HepG2 (cell line): Measurements from ENCODE around the gene OVOL3. TPM values are rescaled to one million over a fixed set of nuclear protein-coding genes. Genes with fewer than 3 reads are reported as not detected.

ENCODE experiments used
- EEA1 ChIP-seq: sonication (generic); formaldehyde crosslinking; IDR thresholded peaks from 2 replicates; pipeline ENCODE4 v1.5.1; 2020; ENCODE audit warnings: mild to moderate bottlenecking, missing genetic modification reagents, borderline replicate concordance
- JUN ChIP-seq: sonication (generic); formaldehyde crosslinking; IDR thresholded peaks from 2 replicates; pipeline ENCODE4 v1.4.0; 2020; ENCODE audit warnings: mild to moderate bottlenecking, missing genetic modification reagents
- MIXL1 ChIP-seq: IDR thresholded peaks from 2 replicates; pipeline ENCODE4 v1.6.1; 2016
- NFE2 ChIP-seq: sonication (generic); formaldehyde crosslinking; IDR thresholded peaks from 2 replicates; pipeline ENCODE4 v1.4.0; 2020; ENCODE audit warnings: missing genetic modification reagents
- PHF5A ChIP-seq: IDR thresholded peaks from one replicate; pipeline ENCODE4 v1.6.1; 2018; ENCODE audit warnings: low read depth, missing genetic modification reagents; ENCODE audit not compliant: unreplicated experiment
- POLR2A ChIP-seq, 2 experiments: IDR thresholded peaks; 2 replicates each; pipeline ENCODE4 v1.6.1; 2011; ENCODE audit warnings: low read depth in 2 of 2, low read length in 2 of 2, mild to moderate bottlenecking in 1 of 2, moderate library complexity in 1 of 2; ENCODE audit not compliant: insufficient read depth in 1 of 2
- SRY ChIP-seq: sonication (generic); formaldehyde crosslinking; IDR thresholded peaks from 2 replicates; pipeline ENCODE4 v1.8.0; 2022; ENCODE audit warnings: mild to moderate bottlenecking, missing genetic modification reagents
- TBX3 ChIP-seq: fragments of 450-650 bp; IDR thresholded peaks from 2 replicates; pipeline ENCODE4 v1.6.1; 2017; ENCODE audit warnings: antibody characterized with exemption, mild to moderate bottlenecking, inconsistent platforms, borderline replicate concordance
- TCF7 ChIP-seq: sonication (generic); IDR thresholded peaks from 2 replicates; pipeline ENCODE4 v1.6.1; 2016; ENCODE audit warnings: antibody characterized with exemption, low read depth
- THAP11 ChIP-seq: IDR thresholded peaks from 2 replicates; pipeline ENCODE4 v1.6.1; 2016; ENCODE audit warnings: missing biosample characterization, missing genetic modification reagents
- ZBTB21 ChIP-seq: sonication (generic); formaldehyde crosslinking; IDR thresholded peaks from 2 replicates; pipeline ENCODE4 v1.4.0; 2020; ENCODE audit warnings: missing genetic modification reagents
- ZNF292 ChIP-seq: sonication (generic); formaldehyde crosslinking; IDR thresholded peaks from 2 replicates; pipeline ENCODE4 v1.8.1; 2022; ENCODE audit warnings: mild to moderate bottlenecking, low read depth, missing genetic modification reagents, borderline replicate concordance
- ZNF501 ChIP-seq: sonication (generic); formaldehyde crosslinking; IDR thresholded peaks from 2 replicates; pipeline ENCODE4 v1.5.1; 2020; ENCODE audit warnings: mild to moderate bottlenecking, moderate library complexity, missing genetic modification reagents
- ZNF563 ChIP-seq: sonication (generic); formaldehyde crosslinking; IDR thresholded peaks from 2 replicates; pipeline ENCODE4 v1.8.0; 2022; ENCODE audit warnings: mild to moderate bottlenecking, moderate library complexity, missing genetic modification reagents
- polyA plus RNA-seq, 8 experiments: library from polyadenylated mRNA; depleted of rRNA in 3 of 8; stranded (reverse) in 7 of 8; unstranded in 1 of 8; fragments of >200 nt; fragmentation: Illumina TruSeq in 4 of 8; extraction: Trizol in 4 of 8; gene quantifications; 2 replicates each; pipeline versions ENCODE4 v1.2.1 to v1.2.3, GENCODE V29; 2011 to 2016; ENCODE audit warnings: low read depth in 4 of 8, missing spikeins in 1 of 8, mixed read lengths in 1 of 8; ENCODE audit not compliant: insufficient read depth in 1 of 8
- total RNA-seq, 5 experiments: library from RNA; depleted of rRNA; stranded (reverse); fragments of >200 nt; fragmentation: Illumina TruSeq; extraction: Trizol; gene quantifications; 2 replicates each; pipeline ENCODE4 v1.2.3, GENCODE V29; 2016; ENCODE audit warnings: low read depth in 1 of 5
- TF ChIP-seq, protein P1 (sequence below): sonication (generic); formaldehyde crosslinking; IDR thresholded peaks from 2 replicates; pipeline ENCODE4 v1.8.1; 2023; ENCODE audit warnings: mild to moderate bottlenecking, moderate library complexity, missing genetic modification reagents
- TF ChIP-seq, protein P2 (sequence below): IDR thresholded peaks from 2 replicates; pipeline ENCODE4 v1.6.1; 2016; ENCODE audit warnings: low read depth
- TF ChIP-seq, protein P3 (sequence below): sonication (generic); formaldehyde crosslinking; IDR thresholded peaks from 2 replicates; pipeline ENCODE4 v1.5.0; 2020; ENCODE audit warnings: missing genetic modification reagents, mild to moderate bottlenecking, borderline replicate concordance
- TF ChIP-seq, protein P4 (sequence below): sonication (generic); formaldehyde crosslinking; IDR thresholded peaks from 2 replicates; pipeline ENCODE4 v1.8.0; 2022; ENCODE audit warnings: missing genetic modification reagents, mild to moderate bottlenecking, borderline replicate concordance
- TF ChIP-seq, protein P5 (sequence below): IDR thresholded peaks from 2 replicates; pipeline ENCODE4 v1.6.1; 2012; ENCODE audit warnings: low read depth, low read length, improper control_type of control experiment
- TF ChIP-seq, protein P6 (sequence below): IDR thresholded peaks from 2 replicates; pipeline ENCODE4 v1.6.1; 2012; ENCODE audit warnings: low read length, improper control_type of control experiment

OVOL3 gene
- total and polyA plus RNA-seq, 2 of the 13 experiments (the other 11 are each of a cell fraction or from before 2014, with no cell fraction given): not detected

DNA sequence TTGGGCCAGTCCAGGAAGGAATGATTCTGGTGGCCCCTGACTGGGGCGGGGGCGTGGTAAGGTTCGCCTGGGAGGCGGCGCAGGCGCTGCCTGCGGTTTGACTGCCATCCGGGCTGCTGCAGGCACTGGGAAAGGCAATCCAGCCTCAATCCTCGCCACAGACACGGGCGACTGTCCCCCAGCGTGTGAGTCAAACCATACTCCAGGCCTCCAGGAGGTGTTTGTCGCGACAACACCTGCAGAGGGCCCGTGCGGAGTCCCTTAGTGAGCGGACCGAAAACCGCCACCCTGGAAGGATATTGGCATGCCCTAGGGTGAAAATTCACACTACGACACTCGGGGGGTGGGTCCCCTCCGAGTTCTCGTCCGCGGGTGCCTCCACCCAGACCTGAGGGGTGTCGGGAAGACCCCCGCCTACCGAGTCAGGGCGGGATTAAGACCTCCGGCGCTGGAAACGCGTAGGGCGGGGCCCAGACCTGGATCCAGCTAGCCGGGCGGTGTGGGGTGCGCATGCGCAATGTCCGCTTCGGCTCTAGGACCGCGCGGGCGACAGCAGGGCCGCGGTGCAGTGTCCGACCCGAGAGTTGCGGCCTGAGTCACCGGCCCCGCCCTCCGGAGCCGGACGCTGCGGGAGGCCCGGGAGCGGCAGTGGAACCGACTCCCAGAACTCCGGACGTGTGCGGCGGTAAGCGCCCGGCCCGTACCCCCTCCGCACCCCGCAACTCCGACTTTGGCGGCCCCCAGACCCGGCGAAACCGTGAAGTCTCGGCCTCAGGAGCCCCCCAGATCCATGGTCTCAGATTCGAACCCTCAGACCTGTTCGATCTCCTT lies 28.7 kb downstream of the OVOL3 start, which contains the start of gene CAPNS1 (continued):
- TF ChIP-seq THAP11 (peak; percentile 87), ZNF292 (CRISPR knock-in tag) (no peak; the same call in 1 of the 2 replicates), TCF7 (no peak), MIXL1 (CRISPR knock-in tag) (peak; percentile 72; the same call in 1 of the 2 replicates), EEA1 (CRISPR knock-in tag) (no peak), ZNF563 (CRISPR knock-in tag) (peak; percentile 65; the same call in 1 of the 2 replicates), ZNF501 (peak; percentile 43; the same call in 1 of the 2 replicates), POLR2A (IDR thresholded peaks at IDR 0.05; ENCODE audit: insufficient read depth in 1 of 2, low read depth in 2 of 2, low read length in 2 of 2) (peak; percentile 60 to 86; a peak in 3 of 4 replicates), ZBTB21 (CRISPR knock-in tag) (no peak), PHF5A (CRISPR knock-in tag) (peak; percentile 71), SRY (CRISPR knock-in tag) (no peak), TBX3 (peak; percentile 54; the same call in 1 of the 2 replicates), JUN (CRISPR knock-in tag) (no peak), NFE2 (CRISPR knock-in tag) (no peak)
- TF ChIP-seq, protein P1, sequence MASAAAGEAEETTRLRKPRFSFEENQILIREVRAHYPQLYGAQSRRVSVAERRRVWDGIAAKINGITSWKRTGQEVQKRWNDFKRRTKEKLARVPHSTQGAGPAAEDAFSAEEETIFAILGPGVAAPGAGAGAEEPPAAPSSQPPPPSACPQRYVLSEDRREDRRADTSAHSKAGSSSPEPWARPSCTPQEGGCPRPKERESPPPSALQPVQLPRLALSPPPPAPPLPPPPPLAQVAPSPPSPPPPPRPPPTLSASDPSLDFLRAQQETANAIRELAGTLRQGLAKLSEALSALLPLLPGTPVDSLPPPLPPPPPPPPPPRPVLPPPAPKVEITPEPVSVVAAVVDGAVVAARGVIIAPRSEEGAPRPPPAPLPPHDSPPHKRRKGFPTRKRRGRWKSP (CRISPR knock-in tag): peak; percentile 66; the same call in 1 of the 2 replicates
- TF ChIP-seq, protein P2, sequence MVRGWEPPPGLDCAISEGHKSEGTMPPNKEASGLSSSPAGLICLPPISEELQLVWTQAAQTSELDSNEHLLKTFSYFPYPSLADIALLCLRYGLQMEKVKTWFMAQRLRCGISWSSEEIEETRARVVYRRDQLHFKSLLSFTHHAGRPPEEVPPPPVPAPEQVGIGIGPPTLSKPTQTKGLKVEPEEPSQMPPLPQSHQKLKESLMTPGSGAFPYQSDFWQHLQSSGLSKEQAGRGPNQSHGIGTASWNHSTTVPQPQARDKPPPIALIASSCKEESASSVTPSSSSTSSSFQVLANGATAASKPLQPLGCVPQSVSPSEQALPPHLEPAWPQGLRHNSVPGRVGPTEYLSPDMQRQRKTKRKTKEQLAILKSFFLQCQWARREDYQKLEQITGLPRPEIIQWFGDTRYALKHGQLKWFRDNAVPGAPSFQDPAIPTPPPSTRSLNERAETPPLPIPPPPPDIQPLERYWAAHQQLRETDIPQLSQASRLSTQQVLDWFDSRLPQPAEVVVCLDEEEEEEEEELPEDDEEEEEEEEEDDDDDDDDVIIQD (CRISPR knock-in tag): 0 out of 2 replicates have a peak, but pooled peaks have one; percentile 40
- TF ChIP-seq, protein P3, sequence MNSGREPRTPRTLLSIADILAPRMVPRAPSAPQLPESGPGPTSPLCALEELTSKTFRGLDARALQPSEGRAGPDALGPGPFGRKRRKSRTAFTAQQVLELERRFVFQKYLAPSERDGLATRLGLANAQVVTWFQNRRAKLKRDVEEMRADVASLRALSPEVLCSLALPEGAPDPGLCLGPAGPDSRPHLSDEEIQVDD (CRISPR knock-in tag): no peak; the same call in 1 of the 2 replicates
- TF ChIP-seq, protein P4, sequence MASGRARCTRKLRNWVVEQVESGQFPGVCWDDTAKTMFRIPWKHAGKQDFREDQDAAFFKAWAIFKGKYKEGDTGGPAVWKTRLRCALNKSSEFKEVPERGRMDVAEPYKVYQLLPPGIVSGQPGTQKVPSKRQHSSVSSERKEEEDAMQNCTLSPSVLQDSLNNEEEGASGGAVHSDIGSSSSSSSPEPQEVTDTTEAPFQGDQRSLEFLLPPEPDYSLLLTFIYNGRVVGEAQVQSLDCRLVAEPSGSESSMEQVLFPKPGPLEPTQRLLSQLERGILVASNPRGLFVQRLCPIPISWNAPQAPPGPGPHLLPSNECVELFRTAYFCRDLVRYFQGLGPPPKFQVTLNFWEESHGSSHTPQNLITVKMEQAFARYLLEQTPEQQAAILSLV (CRISPR knock-in tag): peak; percentile 93; the same call in 1 of the 2 replicates
- TF ChIP-seq, protein P5, sequence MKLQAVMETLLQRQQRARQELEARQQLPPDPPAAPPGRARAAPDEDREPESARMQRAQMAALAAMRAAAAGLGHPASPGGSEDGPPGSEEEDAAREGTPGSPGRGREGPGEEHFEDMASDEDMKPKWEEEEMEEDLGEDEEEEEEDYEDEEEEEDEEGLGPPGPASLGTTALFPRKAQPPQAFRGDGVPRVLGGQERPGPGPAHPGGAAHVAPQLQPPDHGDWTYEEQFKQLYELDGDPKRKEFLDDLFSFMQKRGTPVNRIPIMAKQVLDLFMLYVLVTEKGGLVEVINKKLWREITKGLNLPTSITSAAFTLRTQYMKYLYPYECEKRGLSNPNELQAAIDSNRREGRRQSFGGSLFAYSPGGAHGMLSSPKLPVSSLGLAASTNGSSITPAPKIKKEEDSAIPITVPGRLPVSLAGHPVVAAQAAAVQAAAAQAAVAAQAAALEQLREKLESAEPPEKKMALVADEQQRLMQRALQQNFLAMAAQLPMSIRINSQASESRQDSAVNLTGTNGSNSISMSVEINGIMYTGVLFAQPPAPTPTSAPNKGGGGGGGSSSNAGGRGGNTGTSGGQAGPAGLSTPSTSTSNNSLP: no peak; the same call in 1 of the 2 replicates
- TF ChIP-seq, protein P6, sequence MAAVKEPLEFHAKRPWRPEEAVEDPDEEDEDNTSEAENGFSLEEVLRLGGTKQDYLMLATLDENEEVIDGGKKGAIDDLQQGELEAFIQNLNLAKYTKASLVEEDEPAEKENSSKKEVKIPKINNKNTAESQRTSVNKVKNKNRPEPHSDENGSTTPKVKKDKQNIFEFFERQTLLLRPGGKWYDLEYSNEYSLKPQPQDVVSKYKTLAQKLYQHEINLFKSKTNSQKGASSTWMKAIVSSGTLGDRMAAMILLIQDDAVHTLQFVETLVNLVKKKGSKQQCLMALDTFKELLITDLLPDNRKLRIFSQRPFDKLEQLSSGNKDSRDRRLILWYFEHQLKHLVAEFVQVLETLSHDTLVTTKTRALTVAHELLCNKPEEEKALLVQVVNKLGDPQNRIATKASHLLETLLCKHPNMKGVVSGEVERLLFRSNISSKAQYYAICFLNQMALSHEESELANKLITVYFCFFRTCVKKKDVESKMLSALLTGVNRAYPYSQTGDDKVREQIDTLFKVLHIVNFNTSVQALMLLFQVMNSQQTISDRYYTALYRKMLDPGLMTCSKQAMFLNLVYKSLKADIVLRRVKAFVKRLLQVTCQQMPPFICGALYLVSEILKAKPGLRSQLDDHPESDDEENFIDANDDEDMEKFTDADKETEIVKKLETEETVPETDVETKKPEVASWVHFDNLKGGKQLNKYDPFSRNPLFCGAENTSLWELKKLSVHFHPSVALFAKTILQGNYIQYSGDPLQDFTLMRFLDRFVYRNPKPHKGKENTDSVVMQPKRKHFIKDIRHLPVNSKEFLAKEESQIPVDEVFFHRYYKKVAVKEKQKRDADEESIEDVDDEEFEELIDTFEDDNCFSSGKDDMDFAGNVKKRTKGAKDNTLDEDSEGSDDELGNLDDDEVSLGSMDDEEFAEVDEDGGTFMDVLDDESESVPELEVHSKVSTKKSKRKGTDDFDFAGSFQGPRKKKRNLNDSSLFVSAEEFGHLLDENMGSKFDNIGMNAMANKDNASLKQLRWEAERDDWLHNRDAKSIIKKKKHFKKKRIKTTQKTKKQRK: no peak
